Trophoblast cell (in vitro differentiated cells and primary cell): Measurements from ENCODE around the gene RBM14.

Experiments
- DNase-seq, 2 donors: peaks; one replicate each; pipeline ENCODE4 v3.0.0-alpha.2; 2016
- H2AFZ ChIP-seq: 2 replicates; pipeline ENCODE4 v1.6.1; 2013; ENCODE audit warnings: low read length, moderate library complexity, mild to moderate bottlenecking; ENCODE audit not compliant: insufficient read depth, poor library complexity
- H2AK5ac ChIP-seq: 2 replicates; pipeline ENCODE4 v1.6.1; 2013; ENCODE audit warnings: mild to moderate bottlenecking, low read length
- H2BK120ac ChIP-seq: 2 replicates; pipeline ENCODE4 v1.6.1; 2013; ENCODE audit warnings: low read length, mild to moderate bottlenecking, moderate library complexity; ENCODE audit not compliant: insufficient read depth, poor library complexity
- H2BK12ac ChIP-seq: 2 replicates; pipeline ENCODE4 v1.6.1; 2013; ENCODE audit warnings: mild to moderate bottlenecking, low read length, moderate library complexity
- H2BK5ac ChIP-seq: 2 replicates; pipeline ENCODE4 v1.6.1; 2013; ENCODE audit warnings: low read length, low read depth, moderate library complexity, mild to moderate bottlenecking; ENCODE audit not compliant: poor library complexity
- H3K14ac ChIP-seq: 2 replicates; pipeline ENCODE4 v1.6.1; 2013; ENCODE audit warnings: mild to moderate bottlenecking, low read length
- H3K18ac ChIP-seq: 2 replicates; pipeline ENCODE4 v1.6.1; 2013; ENCODE audit warnings: mild to moderate bottlenecking, low read length
- H3K23ac ChIP-seq: 2 replicates; pipeline ENCODE4 v1.6.1; 2013; ENCODE audit warnings: low read length
- H3K27ac ChIP-seq: 2 replicates; pipeline ENCODE4 v1.5.1; 2013; ENCODE audit warnings: low read depth, mild to moderate bottlenecking, inconsistent platforms, low read length, moderate library complexity
- H3K27me3 ChIP-seq: 2 replicates; pipeline ENCODE4 v1.6.1; 2013; ENCODE audit warnings: inconsistent platforms, mild to moderate bottlenecking, low read length, moderate library complexity; ENCODE audit not compliant: insufficient read depth
- H3K36me3 ChIP-seq, 2 experiments: 1 replicate in 1 of 2; 2 replicates in 1 of 2; pipeline ENCODE4 v1.6.1; 2013; ENCODE audit warnings: low read length in 2 of 2, mild to moderate bottlenecking in 2 of 2, moderate library complexity in 1 of 2; ENCODE audit not compliant: insufficient read depth in 2 of 2, control insufficient read depth in 1 of 2
- H3K4ac ChIP-seq: 2 replicates; pipeline ENCODE4 v1.6.1; 2013; ENCODE audit warnings: low read depth, mild to moderate bottlenecking, low read length, moderate library complexity
- H3K4me1 ChIP-seq, 2 experiments: 1 replicate in 1 of 2; 2 replicates in 1 of 2; pipeline ENCODE4 v1.6.1; 2013; ENCODE audit warnings: low read length in 2 of 2, mild to moderate bottlenecking in 2 of 2, moderate library complexity in 1 of 2; ENCODE audit not compliant: insufficient read depth in 2 of 2, control insufficient read depth in 1 of 2
- H3K4me2 ChIP-seq: 2 replicates; pipeline ENCODE4 v1.6.1; 2013; ENCODE audit warnings: inconsistent platforms, mild to moderate bottlenecking, low read length, moderate library complexity
- H3K4me3 ChIP-seq: 2 replicates; pipeline ENCODE4 v1.5.1; 2013; ENCODE audit warnings: mild to moderate bottlenecking, low read depth, low read length, inconsistent platforms
- H3K79me1 ChIP-seq: one replicate; pipeline ENCODE4 v1.6.1; 2013; ENCODE audit warnings: low read length
- H3K79me2 ChIP-seq: 2 replicates; pipeline ENCODE4 v1.6.1; 2013; ENCODE audit warnings: low read length, mild to moderate bottlenecking; ENCODE audit not compliant: control insufficient read depth, insufficient read depth, poor library complexity
- H3K9ac ChIP-seq: 2 replicates; pipeline ENCODE4 v1.6.1; 2013; ENCODE audit warnings: mild to moderate bottlenecking, low read length
- H3K9me3 ChIP-seq: 2 replicates; pipeline ENCODE4 v1.6.1; 2013; ENCODE audit warnings: low read depth, mild to moderate bottlenecking, control low read depth, inconsistent platforms, low read length; ENCODE audit not compliant: insufficient read depth
- H4K12ac ChIP-seq: 2 replicates; pipeline ENCODE4 v1.6.1; 2013; ENCODE audit warnings: low read depth, mild to moderate bottlenecking, low read length, moderate library complexity
- H4K8ac ChIP-seq: 2 replicates; pipeline ENCODE4 v1.6.1; 2013; ENCODE audit warnings: low read depth, mild to moderate bottlenecking, low read length, moderate library complexity
- H4K91ac ChIP-seq: one replicate; pipeline ENCODE4 v1.6.1; 2013; ENCODE audit warnings: low read depth, mild to moderate bottlenecking, low read length, moderate library complexity
- WGBS: extraction: QIAGEN DNeasy Blood & Tissue Kit; methylation state at CpG from one replicate; pipeline ENCODE4 v1.1.7; 2013; ENCODE audit warnings: missing lambda C conversion rate; ENCODE audit not compliant: insufficient read length, insufficient coverage; ENCODE audit errors: extremely low coverage; 5-methylcytosine and 5-hydroxymethylcytosine counted together

Gene RBM14

DNA sequence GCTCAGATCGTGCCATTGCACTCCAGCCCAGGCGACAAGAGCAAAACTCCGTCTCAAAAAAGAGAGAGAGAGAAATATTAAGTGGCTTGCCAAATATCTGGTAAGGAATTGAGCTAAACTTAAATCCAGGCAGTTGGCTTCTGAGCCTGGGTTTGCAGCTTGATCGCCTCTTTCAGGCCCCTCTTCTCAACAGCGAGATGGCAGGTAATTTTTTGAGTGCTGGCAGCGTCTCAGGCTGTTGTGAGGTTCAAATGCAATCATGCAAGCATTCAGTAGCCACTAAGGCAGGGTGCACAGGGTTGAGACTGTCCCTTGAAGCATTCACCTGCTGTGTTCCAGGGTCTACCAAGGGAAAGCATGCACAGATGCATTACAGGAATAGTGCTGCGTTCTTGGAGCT lies 47.4 kb upstream of the RBM14 start:
- H4K91ac ChIP-seq, result no peak overlapping the region
- H3K36me3 ChIP-seq, result no peaks in the 10 kb centered on the region
- no CpG with 5 or more reads among the region's 7 CpGs for WGBS
- H3K9me3 ChIP-seq, result no peaks in the 10 kb centered on the region
- H2BK120ac ChIP-seq, result no peak overlapping the region
- H3K9ac ChIP-seq, result no peak overlapping the region
- no peak overlapping the region for H2BK5ac ChIP-seq
- H3K79me2 ChIP-seq, result no peaks in the 10 kb centered on the region
- no peak overlapping the region for H2BK12ac ChIP-seq
- no peak overlapping the region for H4K12ac ChIP-seq
- H2AK5ac ChIP-seq, result no peak overlapping the region
- no peak overlapping the region for H3K4ac ChIP-seq
- H3K79me1 ChIP-seq, result no peaks in the 10 kb centered on the region
- no peaks in the 10 kb centered on the region for H3K27me3 ChIP-seq
- H3K18ac ChIP-seq, result no peak overlapping the region
- no peak overlapping the region for H3K27ac ChIP-seq
- no peak overlapping the region for H3K4me3 ChIP-seq
- H3K4me2 ChIP-seq, result no peak overlapping the region
- no peak overlapping the region for H4K8ac ChIP-seq
- H2AFZ ChIP-seq, result no peak overlapping the region
- H3K14ac ChIP-seq, result no peak overlapping the region
- DNase-seq, result no peak
- H3K23ac ChIP-seq, result no peak overlapping the region
- peaks cover 0 to 3% of the 10 kb centered on the region in 2 experiments for H3K4me1 ChIP-seq

GRCh38 chr11:66570079-66570849 lies 46.2 kb upstream of the RBM14 start:
- peaks cover 0 to 3% of the 10 kb centered on the region in 2 experiments for H3K4me1 ChIP-seq
- no peaks in the 10 kb centered on the region for H3K27me3 ChIP-seq
- H2BK120ac ChIP-seq, result no peak overlapping the region
- H3K9me3 ChIP-seq, result no peaks in the 10 kb centered on the region
- H3K79me2 ChIP-seq, result no peaks in the 10 kb centered on the region
- H4K12ac ChIP-seq, result no peak overlapping the region
- H3K27ac ChIP-seq, result no peak overlapping the region
- H2BK5ac ChIP-seq, result no peak overlapping the region
- H4K8ac ChIP-seq, result no peak overlapping the region
- DNase-seq, result no peak
- WGBS, result no CpG with 5 or more reads among the region's 5 CpGs
- no peak overlapping the region for H2AFZ ChIP-seq
- H3K4me2 ChIP-seq, result no peak overlapping the region
- H3K4ac ChIP-seq, result no peak overlapping the region
- H3K4me3 ChIP-seq, result no peak overlapping the region
- H3K36me3 ChIP-seq, result no peaks in the 10 kb centered on the region
- H3K18ac ChIP-seq, result no peak overlapping the region
- H3K14ac ChIP-seq, result no peak overlapping the region
- H3K79me1 ChIP-seq, result no peaks in the 10 kb centered on the region
- no peak overlapping the region for H3K23ac ChIP-seq
- H3K9ac ChIP-seq, result no peak overlapping the region
- H4K91ac ChIP-seq, result no peak overlapping the region
- no peak overlapping the region for H2AK5ac ChIP-seq
- H2BK12ac ChIP-seq, result no peak overlapping the region

- no peak overlapping the region for H3K18ac ChIP-seq
- DNase-seq, result no peak
- no peak overlapping the region for H3K14ac ChIP-seq
These were observed 45.6 kb upstream of the RBM14 start for GRCh38 chr11:66570850-66571180.

GRCh38 chr11:66579017-66579606 lies 37.3 kb upstream of the RBM14 start:
- H4K91ac ChIP-seq, result no peak overlapping the region
- H3K18ac ChIP-seq, result no peak overlapping the region
- no peak overlapping the region for H3K14ac ChIP-seq
- H2AFZ ChIP-seq, result no peak overlapping the region
- no peaks in the 10 kb centered on the region for H3K27me3 ChIP-seq
- no peaks in the 10 kb centered on the region for H3K4me1 ChIP-seq
- no peak overlapping the region for H3K23ac ChIP-seq
- no peak overlapping the region for H3K27ac ChIP-seq
- no peaks in the 10 kb centered on the region for H3K79me2 ChIP-seq
- H3K9ac ChIP-seq, result no peak overlapping the region
- no peak overlapping the region for H2BK12ac ChIP-seq
- peak; percentile 53 to 88 for DNase-seq
- no peak overlapping the region for H3K4me2 ChIP-seq
- no peak overlapping the region for H2AK5ac ChIP-seq
- no CpG with 5 or more reads among the region's 25 CpGs for WGBS
- no peak overlapping the region for H2BK5ac ChIP-seq
- no peak overlapping the region for H4K8ac ChIP-seq
- H3K4me3 ChIP-seq, result no peak overlapping the region
- peaks cover 2% of the 10 kb centered on the region for H3K9me3 ChIP-seq
- H2BK120ac ChIP-seq, result no peak overlapping the region
- H3K36me3 ChIP-seq, result no peaks in the 10 kb centered on the region
- H4K12ac ChIP-seq, result no peak overlapping the region
- no peaks in the 10 kb centered on the region for H3K79me1 ChIP-seq
- H3K4ac ChIP-seq, result no peak overlapping the region

More at GRCh38 chr11:66570850-66571180, 45.6 kb upstream of the RBM14 start:
- H3K9me3 ChIP-seq, result no peaks in the 10 kb centered on the region
- no peak overlapping the region for H2BK120ac ChIP-seq
- H3K27ac ChIP-seq, result no peak overlapping the region
- no peak overlapping the region for H4K12ac ChIP-seq
- peaks cover 0 to 3% of the 10 kb centered on the region in 2 experiments for H3K4me1 ChIP-seq
- no peak overlapping the region for H3K4me2 ChIP-seq
- H2BK12ac ChIP-seq, result no peak overlapping the region
- H3K27me3 ChIP-seq, result no peaks in the 10 kb centered on the region
- H3K79me2 ChIP-seq, result no peaks in the 10 kb centered on the region
- no peak overlapping the region for H2AK5ac ChIP-seq
- H3K4me3 ChIP-seq, result no peak overlapping the region
- no peak overlapping the region for H2BK5ac ChIP-seq
- no peak overlapping the region for H3K4ac ChIP-seq
- H3K79me1 ChIP-seq, result no peaks in the 10 kb centered on the region
- no peaks in the 10 kb centered on the region for H3K36me3 ChIP-seq
- no peak overlapping the region for H4K91ac ChIP-seq
- no peak overlapping the region for H3K23ac ChIP-seq
- no peak overlapping the region for H3K9ac ChIP-seq
- no CpG with 5 or more reads among the region's 2 CpGs for WGBS
- no peak overlapping the region for H2AFZ ChIP-seq
- no peak overlapping the region for H4K8ac ChIP-seq
